Activated T-cell treated with anti-CD3 and anti-CD28 coated beads, Interleukin-2, amount 50 U/mL, for 48 hours (primary cell): ENCODE measurements around the gene PTPDC1.

Experiments used
- DNase-seq, 2 experiments: peaks; one replicate each; pipeline ENCODE4 v3.0.0-alpha.2; 2020

PTPDC1 gene

GRCh38 chr9:94145640-94146039 is 61.4 kb downstream of the PTPDC1 start:
- no peak for DNase-seq

GRCh38 chr9:94147776-94148175 is 63.5 kb downstream of the PTPDC1 start:
- no peak for DNase-seq

GRCh38 chr9:94148419-94148818 is 64.2 kb downstream of the PTPDC1 start:
- DNase-seq = no peak

GRCh38 chr9:94149696-94150095 is 65.4 kb downstream of the PTPDC1 start:
- DNase-seq = no peak

- no peak for DNase-seq
Observed at GRCh38 chr9:94150279-94150828, 66.1 kb downstream of the PTPDC1 start.

- no peak for DNase-seq
Observed at GRCh38 chr9:94150890-94151650, 66.8 kb downstream of the PTPDC1 start.

- DNase-seq = no peak
Observed at GRCh38 chr9:94153905-94154304, 69.6 kb downstream of the PTPDC1 start.

GRCh38 chr9:94156348-94157049 is 72.2 kb downstream of the PTPDC1 start:
- no peak for DNase-seq

- no peak for DNase-seq
Observed at GRCh38 chr9:94157050-94157801, 73.0 kb downstream of the PTPDC1 start.
